HG03342 (cell line): Measurements from ENCODE around the gene AFAP1L2.

Source experiments
- ATAC-seq: cut with Tn5 transposase; IDR thresholded peaks from one replicate; pipeline ENCODE4 v1.9.1; 2021; ENCODE audit warnings: mild to moderate bottlenecking, moderate library complexity; ENCODE audit not compliant: unreplicated experiment

Gene AFAP1L2

DNA sequence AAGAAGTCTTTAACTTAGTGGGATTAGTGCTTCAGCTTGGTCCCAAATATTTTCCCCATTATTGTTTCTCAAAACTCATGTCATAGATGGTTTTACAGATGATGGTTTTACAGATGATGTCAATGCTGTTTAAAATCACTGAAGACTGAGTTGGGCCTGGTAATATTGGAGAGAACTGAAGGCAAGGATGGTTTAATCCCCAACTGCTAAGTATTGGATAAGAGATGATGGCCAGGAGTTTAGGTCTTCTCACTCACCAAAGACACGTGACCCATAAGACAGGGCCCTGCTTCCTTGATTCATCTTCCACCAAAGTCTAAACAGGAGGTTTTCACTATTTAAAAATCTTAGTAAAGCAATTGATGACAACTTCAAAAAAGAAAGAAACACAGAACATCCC, 108.9 kb downstream of the AFAP1L2 start:
- no peak for ATAC-seq

DNA sequence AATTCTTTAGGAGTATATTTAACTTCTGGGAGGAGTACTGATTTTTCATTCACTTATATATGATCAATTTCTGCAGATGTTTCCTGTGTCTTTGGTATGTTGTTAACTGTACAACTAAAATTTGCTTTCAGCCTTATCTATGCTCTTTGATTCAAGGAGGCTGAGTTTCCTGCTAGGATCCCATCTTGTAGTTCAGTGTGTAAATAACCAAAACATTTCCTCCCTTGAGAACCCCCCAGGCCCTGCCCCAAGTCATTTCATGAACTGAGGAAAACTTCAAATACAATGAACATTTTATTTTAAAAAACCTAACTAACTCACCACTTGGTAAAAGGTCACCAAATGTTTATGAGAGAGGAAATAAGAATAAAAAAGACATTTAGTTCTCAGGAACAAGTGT, 109.8 kb downstream of the AFAP1L2 start:
- ATAC-seq = no peak

DNA sequence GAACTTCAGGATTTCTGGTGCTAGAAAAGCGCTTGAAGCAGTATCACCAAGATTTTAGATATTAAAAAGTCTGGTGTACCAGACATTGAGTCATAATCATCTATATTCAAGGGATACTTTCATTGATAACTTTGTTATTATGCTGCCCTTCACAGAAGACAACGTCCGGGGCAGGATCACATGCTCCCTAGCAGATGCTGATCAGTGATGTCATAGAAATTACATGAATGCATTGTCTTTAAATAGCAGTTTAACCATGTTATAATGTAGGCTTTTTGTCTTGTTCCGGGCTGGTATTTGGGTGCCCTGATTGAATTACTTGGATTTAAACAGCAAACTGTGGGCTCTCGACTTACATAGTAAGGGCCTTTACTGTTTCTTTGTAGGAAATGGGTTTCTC, 111.2 kb downstream of the AFAP1L2 start:
- no peak for ATAC-seq

DNA sequence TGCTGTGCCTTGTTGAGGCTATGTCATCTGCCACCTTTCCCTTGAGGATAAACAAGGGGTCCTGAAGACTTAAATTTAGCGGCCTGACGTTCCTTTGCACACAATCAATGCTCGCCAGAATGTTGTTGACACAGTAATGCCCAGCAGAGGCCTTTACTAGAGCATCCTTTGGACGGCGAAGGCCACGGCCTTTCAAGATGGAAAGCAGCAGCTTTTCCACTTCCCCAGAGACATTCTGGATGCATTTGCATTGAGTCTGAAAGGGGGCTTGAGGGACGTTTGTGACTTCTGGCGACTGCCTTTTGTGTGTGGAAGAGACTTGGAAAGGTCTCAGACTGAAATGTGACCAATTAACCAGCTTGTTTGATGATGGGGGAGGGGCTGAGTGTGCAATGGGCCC, 112.8 kb downstream of the AFAP1L2 start:
- no peak for ATAC-seq

DNA sequence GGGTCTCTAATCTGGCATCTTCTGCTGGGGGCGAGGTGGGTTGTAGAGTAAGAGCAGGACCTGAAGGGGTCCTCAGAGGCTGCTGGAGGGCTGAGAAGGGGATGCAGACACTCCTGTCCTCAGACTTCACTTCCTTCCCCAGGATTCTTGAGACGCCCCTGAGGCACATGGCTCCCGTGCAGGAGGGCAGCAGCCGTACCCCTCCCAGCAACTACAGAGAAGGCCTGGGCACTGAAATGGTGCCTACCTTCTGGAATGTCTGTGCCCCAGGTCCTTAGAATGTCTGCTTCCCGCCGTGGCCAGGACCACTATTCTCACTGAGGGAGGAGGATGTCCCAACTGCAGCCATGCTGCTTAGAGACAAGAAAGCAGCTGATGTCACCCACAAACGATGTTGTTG, 113.2 kb downstream of the AFAP1L2 start:
- ATAC-seq = no peak

DNA sequence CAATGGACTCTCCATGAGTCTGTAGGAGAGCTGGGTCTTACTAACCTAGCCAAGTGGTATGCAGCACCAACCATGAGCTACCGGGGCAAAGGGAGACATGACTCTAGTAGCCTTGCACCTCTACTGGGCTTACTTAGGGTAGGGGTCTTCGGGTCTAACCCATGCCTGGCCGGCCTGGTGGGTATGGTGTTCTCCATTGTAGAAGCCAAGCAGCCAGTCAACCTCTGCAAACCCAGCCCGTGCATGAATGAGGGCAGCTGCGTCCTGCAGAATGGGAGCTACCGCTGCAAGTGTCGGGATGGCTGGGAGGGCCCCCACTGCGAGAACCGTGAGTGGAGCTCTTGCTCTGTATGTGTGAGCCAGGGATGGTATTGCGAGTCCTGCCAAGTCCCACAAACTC, 114.3 kb downstream of the AFAP1L2 start:
- no peak for ATAC-seq

DNA sequence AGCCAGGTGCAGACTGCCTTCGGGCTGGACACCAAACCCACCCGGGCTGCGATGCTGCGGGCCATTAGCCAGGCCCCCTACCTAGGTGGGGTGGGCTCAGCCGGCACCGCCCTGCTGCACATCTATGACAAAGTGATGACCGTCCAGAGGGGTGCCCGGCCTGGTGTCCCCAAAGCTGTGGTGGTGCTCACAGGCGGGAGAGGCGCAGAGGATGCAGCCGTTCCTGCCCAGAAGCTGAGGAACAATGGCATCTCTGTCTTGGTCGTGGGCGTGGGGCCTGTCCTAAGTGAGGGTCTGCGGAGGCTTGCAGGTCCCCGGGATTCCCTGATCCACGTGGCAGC, 115.2 kb downstream of the AFAP1L2 start:
- no peak for ATAC-seq

DNA sequence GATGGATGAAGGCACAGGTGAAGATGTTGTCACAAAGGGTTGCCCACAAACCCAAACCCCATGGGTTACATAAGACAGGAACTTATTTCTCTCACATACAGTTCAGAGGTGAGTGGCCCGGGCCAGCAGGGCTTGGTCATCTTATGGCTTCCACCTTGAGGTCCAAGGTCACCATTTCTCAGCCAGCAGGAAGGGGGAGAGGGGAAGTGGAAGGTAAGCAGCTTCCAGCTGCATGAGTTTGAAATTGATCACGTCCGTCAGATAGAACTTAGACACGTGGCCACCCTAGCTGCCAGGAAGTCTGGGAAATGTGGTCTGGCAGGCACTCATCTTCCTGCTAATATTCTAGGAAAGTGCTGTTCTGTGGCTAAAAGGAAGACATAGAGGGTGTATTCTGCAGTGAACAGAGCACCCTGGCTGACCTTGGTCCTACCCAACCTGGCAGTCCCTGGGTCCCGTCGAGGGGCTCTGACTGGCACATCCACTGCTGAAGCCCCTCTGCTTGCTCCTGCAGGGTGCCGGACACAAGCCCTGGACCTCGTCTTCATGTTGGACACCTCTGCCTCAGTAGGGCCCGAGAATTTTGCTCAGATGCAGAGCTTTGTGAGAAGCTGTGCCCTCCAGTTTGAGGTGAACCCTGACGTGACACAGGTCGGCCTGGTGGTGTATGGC, 115.7 kb downstream of the AFAP1L2 start:
- ATAC-seq = no peak

DNA sequence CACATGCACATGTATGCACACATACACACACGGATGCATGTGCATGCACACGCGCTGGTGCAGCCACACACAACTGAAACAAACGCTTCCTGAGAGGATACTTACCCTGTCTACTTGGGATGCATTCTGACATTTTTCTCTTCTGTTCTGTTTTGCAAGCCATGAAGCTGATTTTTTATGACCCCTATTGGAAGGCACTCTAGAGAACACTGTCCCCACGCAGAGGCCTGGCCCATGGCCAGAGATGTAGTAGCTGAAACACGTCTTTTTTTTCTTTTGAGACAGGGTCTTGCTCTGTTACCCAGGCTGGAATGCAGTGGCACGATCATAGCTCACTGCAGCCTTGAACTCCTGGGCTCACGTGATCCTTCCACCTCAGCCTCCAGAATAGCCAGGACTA, 117.4 kb downstream of the AFAP1L2 start:
- no peak for ATAC-seq

DNA sequence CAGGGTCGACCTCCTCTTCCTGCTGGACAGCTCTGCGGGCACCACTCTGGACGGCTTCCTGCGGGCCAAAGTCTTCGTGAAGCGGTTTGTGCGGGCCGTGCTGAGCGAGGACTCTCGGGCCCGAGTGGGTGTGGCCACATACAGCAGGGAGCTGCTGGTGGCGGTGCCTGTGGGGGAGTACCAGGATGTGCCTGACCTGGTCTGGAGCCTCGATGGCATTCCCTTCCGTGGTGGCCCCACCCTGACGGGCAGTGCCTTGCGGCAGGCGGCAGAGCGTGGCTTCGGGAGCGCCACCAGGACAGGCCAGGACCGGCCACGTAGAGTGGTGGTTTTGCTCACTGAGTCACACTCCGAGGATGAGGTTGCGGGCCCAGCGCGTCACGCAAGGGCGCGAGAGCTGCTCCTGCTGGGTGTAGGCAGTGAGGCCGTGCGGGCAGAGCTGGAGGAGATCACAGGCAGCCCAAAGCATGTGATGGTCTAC, 118.3 kb downstream of the AFAP1L2 start:
- ATAC-seq = no peak

DNA sequence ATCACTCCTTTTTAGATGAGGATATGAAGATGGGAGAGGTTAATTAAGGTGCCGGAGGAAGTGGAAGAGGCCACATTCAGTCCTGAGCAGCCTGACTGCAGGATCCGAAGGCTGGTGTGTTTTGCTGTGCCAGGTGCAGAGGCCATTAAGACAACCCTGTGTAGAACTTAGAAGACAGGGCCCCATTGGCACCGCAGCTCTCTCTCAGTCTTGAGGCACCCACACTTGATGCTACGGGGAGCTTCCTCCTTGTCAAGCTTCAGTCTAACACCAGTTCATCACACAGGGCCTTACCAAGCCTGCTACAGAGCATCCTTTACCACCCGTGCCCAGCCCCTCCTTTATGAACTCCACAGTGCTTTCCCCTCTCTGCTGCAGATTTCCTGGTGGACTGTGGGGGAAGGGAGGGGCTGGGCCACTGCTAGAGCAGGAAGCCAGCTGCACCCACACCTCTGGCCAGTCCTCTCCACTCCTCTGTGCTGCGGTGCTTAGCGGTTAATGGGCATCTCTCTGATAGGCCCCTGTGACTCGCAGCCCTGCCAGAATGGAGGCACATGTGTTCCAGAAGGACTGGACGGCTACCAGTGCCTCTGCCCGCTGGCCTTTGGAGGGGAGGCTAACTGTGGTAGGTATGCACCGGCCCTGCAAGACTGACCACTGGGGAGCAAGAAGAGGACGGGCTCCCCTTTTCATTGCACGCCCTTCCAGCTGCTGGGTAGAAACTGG, 119.8 kb downstream of the AFAP1L2 start:
- no peak for ATAC-seq

DNA sequence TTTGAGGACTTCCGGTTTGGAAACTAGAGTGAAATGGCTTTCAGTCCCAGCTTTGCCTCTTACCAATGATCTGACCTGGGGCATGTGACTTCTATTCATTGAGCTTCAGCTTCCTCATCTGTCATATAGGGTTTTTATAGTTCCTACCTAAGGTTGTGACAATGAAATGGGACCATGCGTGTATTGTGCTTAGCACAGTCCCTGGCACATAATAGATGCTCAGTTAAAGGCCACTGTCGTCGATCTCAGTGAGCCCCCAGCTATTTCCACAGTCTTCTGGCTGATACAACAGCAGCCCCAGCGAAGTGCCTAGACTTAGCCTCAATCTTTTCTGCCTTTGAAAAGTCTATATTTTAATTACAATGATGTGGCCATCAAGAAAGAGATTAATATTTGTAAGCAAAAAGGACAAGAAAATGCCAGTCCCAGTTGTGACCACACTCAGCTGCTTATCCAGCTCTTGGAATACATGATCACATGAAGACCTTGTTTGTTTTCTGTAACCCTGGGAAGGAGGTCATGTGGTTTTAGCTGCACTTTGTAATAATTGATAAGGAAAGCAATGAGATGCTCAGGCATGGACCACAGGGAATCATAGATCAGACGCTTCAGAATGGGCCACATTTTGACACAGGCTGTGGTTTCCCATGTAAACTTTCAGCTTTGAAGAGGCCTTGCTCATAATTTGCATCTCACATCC, 120.6 kb downstream of the AFAP1L2 start:
- no peak for ATAC-seq

DNA sequence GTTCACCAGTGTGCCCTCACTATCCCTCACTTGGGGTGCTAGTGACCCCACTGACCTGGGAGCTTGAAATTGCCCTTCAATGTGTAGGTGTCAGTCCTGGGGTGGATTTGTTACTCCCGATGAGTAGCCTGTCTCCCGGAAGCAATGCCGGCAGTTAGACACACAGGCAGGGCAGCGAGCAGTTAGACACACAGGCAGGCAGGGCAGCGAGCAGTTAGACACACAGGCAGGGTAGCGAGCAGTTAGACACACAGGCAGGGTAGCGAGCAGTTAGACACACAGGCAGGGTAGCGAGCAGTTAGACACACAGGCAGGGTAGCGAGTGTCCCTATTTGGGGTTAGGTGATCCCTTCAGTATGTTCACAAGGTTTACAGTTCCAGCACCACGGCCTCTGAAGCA, 121.2 kb downstream of the AFAP1L2 start:
- no peak for ATAC-seq

DNA sequence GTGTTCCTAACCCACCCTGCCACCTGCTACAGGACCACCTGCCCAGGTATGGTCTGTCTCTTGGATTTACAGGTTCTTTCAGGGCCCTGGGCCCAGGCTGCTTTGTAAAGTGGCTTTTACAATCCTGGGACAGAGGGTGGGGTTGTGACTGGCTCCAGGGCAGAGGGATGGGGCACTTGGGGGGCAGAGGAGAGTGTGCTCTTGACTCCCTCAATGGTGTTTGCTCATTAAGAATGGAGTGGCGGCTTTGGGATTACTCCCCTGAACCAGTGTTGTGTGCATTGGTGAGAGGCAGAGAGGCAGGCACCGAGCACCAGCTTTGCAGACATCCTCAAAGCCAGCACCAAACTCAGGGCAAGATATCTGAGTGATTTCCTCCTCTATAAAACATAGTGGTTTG, 121.8 kb downstream of the AFAP1L2 start:
- ATAC-seq = no peak

DNA sequence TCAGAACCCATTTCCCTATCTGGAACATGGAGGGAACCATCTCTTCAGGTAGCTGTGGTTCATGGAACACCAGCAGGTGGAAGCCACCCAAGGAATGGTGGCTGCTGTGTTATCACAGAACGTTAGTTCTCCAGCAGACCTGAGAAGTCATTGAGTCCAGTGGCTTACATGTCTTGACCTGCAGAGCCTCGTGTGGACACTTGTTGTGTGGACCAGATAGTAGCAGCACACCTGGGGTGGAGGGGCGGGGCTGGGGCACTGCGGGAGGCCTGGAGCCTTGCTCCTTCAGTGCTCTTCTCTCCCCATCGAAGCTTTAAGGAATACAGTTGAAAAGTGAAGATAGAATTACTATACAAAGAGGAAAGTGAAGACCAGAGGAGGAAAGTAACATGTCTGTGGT, 122.8 kb downstream of the AFAP1L2 start:
- ATAC-seq = no peak

DNA sequence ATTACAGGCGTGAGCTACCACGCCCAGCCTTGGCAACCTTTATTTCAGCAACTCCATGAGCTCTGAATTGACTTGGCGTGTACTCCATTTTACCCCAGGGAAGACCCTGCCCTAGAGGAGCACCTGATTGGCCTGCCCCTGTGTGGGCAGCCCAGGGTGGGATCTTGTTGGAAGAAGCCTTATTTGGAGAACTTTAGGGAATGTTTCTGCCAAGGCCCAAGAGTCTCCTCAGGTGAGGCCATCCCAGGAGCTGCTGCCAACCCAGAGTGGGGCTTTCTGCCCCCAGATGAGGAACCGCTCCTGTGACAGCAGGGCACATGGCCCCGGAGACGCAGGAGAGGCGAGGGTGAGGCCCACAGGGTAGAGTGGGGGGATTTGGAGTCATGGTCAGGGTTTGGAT, 123.3 kb downstream of the AFAP1L2 start:
- ATAC-seq = no peak

DNA sequence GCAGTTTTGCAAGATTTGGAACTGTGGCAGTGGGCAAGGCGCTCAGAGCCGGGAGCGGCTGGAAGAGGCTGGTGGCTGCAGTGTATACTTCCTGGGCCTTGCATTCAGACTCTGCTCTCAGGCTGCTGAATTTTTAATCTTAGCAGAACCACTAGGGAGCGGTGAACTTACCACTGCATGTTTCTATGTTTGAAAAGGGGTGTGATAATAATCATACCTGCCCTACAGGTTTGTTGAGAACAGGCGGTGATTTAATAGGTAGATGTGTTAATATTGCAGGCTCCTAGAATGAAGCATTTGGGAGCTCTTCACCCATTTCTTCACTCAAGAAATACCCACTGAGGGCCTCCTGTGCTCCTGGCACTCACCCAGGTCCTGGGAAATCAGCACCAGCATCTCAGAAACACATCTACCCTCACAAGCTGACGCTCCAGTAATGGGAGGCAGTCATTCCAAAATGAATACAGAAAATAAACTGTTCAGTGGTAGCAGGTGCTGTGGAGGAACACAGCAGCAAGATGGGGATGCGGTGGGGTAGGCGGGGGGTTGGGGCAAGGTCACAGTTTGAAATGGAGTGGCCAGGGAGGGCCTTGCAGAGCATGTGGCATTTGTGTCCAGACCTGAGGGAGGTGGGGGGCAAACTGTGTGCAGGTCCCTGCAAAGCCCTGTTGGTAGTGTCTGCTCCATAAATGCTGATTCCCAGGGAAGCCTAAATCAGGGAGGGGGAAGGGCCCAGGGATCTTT, 124.2 kb downstream of the AFAP1L2 start:
- ATAC-seq = no peak

DNA sequence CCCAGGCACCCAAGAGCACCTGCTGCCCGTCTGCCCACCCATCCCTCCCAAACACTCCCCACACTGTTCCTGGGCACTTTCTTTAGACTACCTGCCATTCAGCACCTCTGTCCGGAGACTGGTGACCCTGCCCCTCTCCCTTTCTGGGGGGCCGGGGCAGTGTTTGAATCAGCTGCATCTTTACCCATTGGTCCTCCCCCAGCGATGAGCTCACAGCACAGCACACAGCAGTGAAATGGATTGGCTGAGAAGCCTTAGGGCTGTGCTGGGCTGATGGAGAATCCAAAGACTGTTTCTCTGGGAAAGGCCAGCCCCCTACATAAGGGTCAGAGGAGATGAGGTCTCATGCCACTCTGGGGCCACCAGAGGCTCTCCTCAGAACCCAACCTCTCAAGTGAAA, 125.0 kb downstream of the AFAP1L2 start:
- ATAC-seq = no peak

DNA sequence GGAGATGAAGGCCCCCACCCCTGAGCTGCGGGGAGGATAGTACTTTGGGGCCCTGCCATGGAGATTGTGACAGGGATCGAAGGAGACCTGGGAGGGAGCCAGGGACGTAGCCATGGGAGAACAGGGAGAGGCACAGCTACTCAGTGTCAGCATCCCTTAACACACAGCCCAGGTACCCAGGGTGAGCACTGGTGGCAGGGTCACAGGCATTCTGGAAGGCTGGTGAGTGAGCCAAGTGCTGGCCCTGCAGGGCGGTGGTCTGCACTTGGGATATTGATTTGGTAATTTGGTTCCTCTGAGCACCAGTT, 125.5 kb downstream of the AFAP1L2 start:
- ATAC-seq = no peak

DNA sequence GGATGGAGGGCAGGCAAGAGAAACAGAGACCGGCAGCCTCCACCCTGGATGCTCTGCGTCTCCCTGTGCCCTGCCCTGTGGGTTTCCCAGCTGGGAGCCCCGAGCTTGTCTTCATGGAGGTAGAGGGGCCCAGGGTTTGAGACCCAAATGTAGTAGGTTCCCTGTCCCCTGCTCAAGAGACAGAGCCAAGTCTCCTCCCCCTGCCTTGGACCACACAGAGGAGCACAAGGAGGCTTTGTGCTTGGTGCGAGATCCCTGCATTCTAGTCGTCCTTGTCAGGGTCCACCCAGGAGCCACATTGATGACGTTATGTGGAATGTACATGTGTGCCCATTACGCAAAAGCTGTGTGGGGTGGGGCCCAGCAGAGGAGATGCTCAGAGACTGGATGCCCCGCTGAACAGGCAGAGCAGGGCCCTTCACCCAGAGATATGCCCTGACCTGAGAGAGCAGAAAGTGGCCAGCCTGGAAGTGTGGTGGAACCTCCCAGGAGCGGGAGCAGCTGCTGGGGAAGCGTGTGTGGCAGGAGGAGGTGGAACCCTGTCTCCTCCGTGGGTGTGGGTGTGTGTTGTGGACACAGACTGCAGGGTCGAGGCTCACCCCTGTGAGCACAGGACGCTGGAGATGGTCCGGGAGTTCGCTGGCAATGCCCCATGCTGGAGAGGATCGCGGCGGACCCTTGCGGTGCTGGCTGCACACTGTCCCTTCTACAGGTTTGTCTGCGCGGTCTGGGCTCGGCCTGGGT, 126.0 kb downstream of the AFAP1L2 start:
- ATAC-seq = no peak

DNA sequence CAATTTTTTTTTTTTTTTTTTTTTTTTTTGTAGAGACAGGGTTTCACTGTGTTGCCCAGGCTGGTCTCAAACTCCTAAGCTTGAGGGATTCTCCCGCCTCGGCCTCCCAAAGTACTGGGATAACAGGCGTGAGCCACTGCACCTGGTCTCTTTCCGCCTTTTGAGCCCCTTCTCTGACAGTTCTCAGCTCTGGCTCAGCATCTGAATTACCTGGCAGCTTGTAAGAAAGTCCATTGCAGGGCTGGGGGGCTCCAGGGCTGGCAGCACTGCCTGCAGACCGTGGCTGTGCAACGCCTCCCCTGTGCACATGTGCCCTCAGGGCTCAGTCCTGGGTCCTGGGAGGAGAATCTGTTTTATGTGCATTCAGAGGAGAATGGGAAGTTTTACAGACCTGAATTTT, 127.6 kb downstream of the AFAP1L2 start:
- no peak for ATAC-seq
